ENCODE results near the gene LRRTM4. TPM values are rescaled to one million over a fixed set of nuclear protein-coding genes. Genes with fewer than 3 reads are reported as not detected.
"Not testable (repeated sequence)": the region's sequence is repeated elsewhere in the genome, so short reads cannot be mapped to it uniquely, and the experiment has no call there.

Gene LRRTM4
- total RNA-seq, 1 donor from 2014 or later: 0.55 TPM

DNA sequence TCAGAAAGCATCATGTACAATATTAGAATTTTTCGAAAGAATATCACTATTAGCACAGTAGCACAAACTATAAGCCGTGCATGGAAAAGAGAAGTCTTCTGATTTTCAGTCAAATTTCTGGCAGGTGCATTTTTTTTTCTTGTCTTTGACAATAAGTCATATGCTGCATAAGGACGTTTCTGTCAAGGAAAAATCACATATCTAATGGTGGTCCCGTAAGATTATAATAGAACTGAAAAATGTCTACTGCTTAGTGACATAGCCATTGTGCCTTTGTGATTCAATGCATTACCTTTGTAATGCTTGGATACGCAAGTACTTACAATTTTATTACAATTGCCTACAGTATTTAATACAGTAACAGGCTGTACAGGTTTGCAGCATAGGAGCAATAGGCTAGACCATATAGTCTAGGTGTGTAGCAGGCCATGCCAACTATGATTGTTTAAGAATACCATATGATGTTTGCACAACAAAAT is 329.3 kb downstream of the LRRTM4 start:
- DNase-seq: no peak
- H3K4me1 ChIP-seq: no peaks in the 10 kb centered on the region
- intact Hi-C loops (cut with micrococcal nuclease): no loop called here
- H3K27me3 ChIP-seq (ENCODE audit: low read depth): no peaks in the 10 kb centered on the region
- H3K9me3 ChIP-seq (replicated peaks): no peaks in the 10 kb centered on the region
- no peaks in the 10 kb centered on the region for H3K36me3 ChIP-seq
- TF ChIP-seq, protein P1, sequence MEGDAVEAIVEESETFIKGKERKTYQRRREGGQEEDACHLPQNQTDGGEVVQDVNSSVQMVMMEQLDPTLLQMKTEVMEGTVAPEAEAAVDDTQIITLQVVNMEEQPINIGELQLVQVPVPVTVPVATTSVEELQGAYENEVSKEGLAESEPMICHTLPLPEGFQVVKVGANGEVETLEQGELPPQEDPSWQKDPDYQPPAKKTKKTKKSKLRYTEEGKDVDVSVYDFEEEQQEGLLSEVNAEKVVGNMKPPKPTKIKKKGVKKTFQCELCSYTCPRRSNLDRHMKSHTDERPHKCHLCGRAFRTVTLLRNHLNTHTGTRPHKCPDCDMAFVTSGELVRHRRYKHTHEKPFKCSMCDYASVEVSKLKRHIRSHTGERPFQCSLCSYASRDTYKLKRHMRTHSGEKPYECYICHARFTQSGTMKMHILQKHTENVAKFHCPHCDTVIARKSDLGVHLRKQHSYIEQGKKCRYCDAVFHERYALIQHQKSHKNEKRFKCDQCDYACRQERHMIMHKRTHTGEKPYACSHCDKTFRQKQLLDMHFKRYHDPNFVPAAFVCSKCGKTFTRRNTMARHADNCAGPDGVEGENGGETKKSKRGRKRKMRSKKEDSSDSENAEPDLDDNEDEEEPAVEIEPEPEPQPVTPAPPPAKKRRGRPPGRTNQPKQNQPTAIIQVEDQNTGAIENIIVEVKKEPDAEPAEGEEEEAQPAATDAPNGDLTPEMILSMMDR (IDR thresholded peaks at IDR 0.05; ENCODE audit: borderline replicate concordance): no peak
- H3K4me3 ChIP-seq: no peak overlapping the region
- H3K27ac ChIP-seq (replicated peaks): no peak overlapping the region

DNA sequence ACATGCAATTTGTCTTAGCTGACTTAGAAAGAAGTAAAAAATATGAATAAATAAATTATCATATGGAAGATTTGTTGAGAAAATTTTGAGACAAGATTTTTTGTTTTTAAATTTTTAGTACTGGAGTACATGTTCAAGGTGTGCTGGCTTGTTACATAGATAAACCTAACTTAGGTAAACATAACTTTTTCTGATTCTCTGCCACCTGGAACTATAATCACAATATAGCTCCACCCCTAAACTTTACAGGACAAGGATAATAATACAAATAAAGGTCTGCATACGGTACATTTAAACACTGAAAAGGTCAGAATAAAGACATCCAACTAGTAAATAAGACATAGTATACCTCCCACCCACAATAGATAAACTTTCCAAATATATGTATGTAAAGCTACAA is 330.5 kb downstream of the LRRTM4 start:
- no peaks in the 10 kb centered on the region for H3K27me3 ChIP-seq (ENCODE audit: low read depth)
- no peak overlapping the region for H3K27ac ChIP-seq (replicated peaks)
- H3K4me1 ChIP-seq: no peaks in the 10 kb centered on the region
- intact Hi-C loops (cut with micrococcal nuclease): no loop called here
- no peaks in the 10 kb centered on the region for H3K36me3 ChIP-seq
- H3K4me3 ChIP-seq: no peak overlapping the region
- DNase-seq: no peak
- TF ChIP-seq, protein P1 (IDR thresholded peaks at IDR 0.05; ENCODE audit: borderline replicate concordance): no peak
- H3K9me3 ChIP-seq (replicated peaks): no peaks in the 10 kb centered on the region

GRCh38 chr2:77190721-77191346 is 331.3 kb downstream of the LRRTM4 start:
- H3K27ac ChIP-seq (replicated peaks): no peak overlapping the region
- TF ChIP-seq, protein P1 (IDR thresholded peaks at IDR 0.05; ENCODE audit: borderline replicate concordance): no peak
- H3K4me3 ChIP-seq: no peak overlapping the region
- no peak for DNase-seq
- H3K4me1 ChIP-seq: no peaks in the 10 kb centered on the region
- no peaks in the 10 kb centered on the region for H3K27me3 ChIP-seq (ENCODE audit: low read depth)
- intact Hi-C loops (cut with micrococcal nuclease): no loop called here
- no peaks in the 10 kb centered on the region for H3K36me3 ChIP-seq
- H3K9me3 ChIP-seq (replicated peaks): no peaks in the 10 kb centered on the region

DNA sequence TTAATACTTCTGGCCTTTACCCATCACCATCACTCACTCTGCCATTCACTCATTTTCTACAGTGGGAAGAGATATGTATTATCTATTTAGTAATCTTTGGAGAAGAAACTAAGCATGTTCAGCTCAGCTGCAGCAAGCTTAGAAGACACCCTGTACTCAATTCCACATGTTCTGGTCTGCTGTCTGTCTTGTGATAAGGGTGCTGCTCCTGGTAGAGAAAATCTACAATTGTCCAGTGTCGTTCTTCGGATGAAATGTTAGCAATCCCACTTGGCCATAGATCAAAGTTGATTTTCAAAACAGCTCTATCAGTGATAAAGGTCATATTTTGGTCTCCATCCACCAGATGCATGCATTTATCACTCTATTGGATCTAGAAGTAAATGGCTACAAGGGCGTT is 337.1 kb downstream of the LRRTM4 start:
- no peak overlapping the region for H3K4me3 ChIP-seq
- TF ChIP-seq, protein P1 (IDR thresholded peaks at IDR 0.05; ENCODE audit: borderline replicate concordance): no peak
- DNase-seq: no peak
- H3K27me3 ChIP-seq (ENCODE audit: low read depth): no peaks in the 10 kb centered on the region
- intact Hi-C loops (cut with micrococcal nuclease): no loop called here
- H3K27ac ChIP-seq (replicated peaks): no peak overlapping the region
- no peaks in the 10 kb centered on the region for H3K4me1 ChIP-seq
- H3K9me3 ChIP-seq (replicated peaks): peaks cover 21% of the 10 kb centered on the region
- H3K36me3 ChIP-seq: no peaks in the 10 kb centered on the region

- Histone ChIP-seq H3K27ac (replicated peaks) (no peak overlapping the region), H3K9me3 (replicated peaks) (peaks cover 21% of the 10 kb centered on the region), H3K27me3 (ENCODE audit: low read depth) (no peaks in the 10 kb centered on the region), H3K36me3 (no peaks in the 10 kb centered on the region), H3K4me1 (no peaks in the 10 kb centered on the region), H3K4me3 (no peak overlapping the region)
- TF ChIP-seq, protein P1 (IDR thresholded peaks at IDR 0.05; ENCODE audit: borderline replicate concordance): no peak
- DNase-seq: no peak
- intact Hi-C loops (cut with micrococcal nuclease): no loop called here
Observed at GRCh38 chr2:77179297-77179696, 342.9 kb downstream of the LRRTM4 start.

DNA sequence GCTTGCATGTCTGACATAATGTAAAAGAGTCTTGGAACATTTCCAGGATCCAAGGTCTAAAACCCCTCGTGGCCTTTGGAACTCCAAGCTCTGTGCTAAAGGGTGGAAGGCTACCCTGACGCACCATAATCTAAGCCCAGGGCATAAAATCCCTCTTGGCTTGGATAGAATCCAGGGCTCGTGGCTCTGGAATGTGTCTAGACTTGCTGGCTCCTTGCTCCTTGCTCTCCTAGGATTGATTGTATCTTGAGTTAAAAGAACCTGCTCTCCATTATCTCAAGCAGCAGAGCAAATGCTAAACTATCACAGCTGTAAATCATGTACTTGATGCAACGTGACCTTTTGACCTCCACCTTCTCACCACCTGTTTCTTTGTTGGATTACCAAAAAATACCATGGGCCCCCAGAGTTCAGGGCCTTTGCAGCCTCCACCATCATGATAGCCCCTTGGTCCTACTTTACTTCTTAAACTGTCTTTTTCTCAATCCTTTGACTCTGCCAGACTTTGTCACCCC is 346.9 kb downstream of the LRRTM4 start:
- H3K27me3 ChIP-seq (ENCODE audit: low read depth); H3K9me3 ChIP-seq (replicated peaks); H3K4me1 ChIP-seq; H3K4me3 ChIP-seq; H3K36me3 ChIP-seq; H3K27ac ChIP-seq (replicated peaks); DNase-seq; intact Hi-C loops (cut with micrococcal nuclease): not testable (repeated sequence)
